Measurements from ENCODE around the gene RNF181. TPM values are rescaled to one million over a fixed set of nuclear protein-coding genes. Genes with fewer than 3 reads are reported as not detected.

Gene RNF181
- total and polyA plus RNA-seq, 2 of the 13 experiments (the other 11 are each of a cell fraction or from before 2014, with no cell fraction given), result 224 to 578 TPM

GRCh38 chr2:85551698-85552678 is 43.6 kb upstream of the RNF181 start (continued):
- TF ChIP-seq AHDC1 (CRISPR knock-in tag; IDR thresholded peaks at IDR 0.05; ENCODE audit: borderline replicate concordance) (no peak), ZNF7 (CRISPR knock-in tag; IDR thresholded peaks at IDR 0.05) (no peak), MYNN (CRISPR knock-in tag; IDR thresholded peaks at IDR 0.05; ENCODE audit: low read depth) (no peak), GFI1 (CRISPR knock-in tag; IDR thresholded peaks at IDR 0.05; ENCODE audit: borderline replicate concordance) (no peak), ZBTB7A (CRISPR knock-in tag; IDR thresholded peaks at IDR 0.05) (no peak), IRF9 (CRISPR knock-in tag; IDR thresholded peaks at IDR 0.05; ENCODE audit: borderline replicate concordance) (0 out of 2 replicates have a peak, but pooled peaks have one; percentile 24), NR2C2 (CRISPR knock-in tag; IDR thresholded peaks at IDR 0.05; ENCODE audit: borderline replicate concordance) (no peak), ZC3H13 (CRISPR knock-in tag; IDR thresholded peaks at IDR 0.05) (no peak; the same call in 1 of the 2 replicates), ZNF296 (CRISPR knock-in tag; conservative IDR thresholded peaks at IDR 0.05) (no peak), ZNF672 (CRISPR knock-in tag; IDR thresholded peaks at IDR 0.05) (no peak), TMF1 (CRISPR knock-in tag; IDR thresholded peaks at IDR 0.05; ENCODE audit: low read depth) (no peak), ZBTB38 (CRISPR knock-in tag; IDR thresholded peaks at IDR 0.05) (no peak), ARNT (IDR thresholded peaks at IDR 0.05) (no peak), ZNF761 (CRISPR knock-in tag; conservative IDR thresholded peaks at IDR 0.05) (no peak), ZC3H4 (CRISPR knock-in tag; IDR thresholded peaks at IDR 0.05; ENCODE audit: borderline replicate concordance) (no peak), ZNF326 (CRISPR knock-in tag; IDR thresholded peaks at IDR 0.05; ENCODE audit: borderline replicate concordance) (no peak)
- TF ChIP-seq, protein P1, sequence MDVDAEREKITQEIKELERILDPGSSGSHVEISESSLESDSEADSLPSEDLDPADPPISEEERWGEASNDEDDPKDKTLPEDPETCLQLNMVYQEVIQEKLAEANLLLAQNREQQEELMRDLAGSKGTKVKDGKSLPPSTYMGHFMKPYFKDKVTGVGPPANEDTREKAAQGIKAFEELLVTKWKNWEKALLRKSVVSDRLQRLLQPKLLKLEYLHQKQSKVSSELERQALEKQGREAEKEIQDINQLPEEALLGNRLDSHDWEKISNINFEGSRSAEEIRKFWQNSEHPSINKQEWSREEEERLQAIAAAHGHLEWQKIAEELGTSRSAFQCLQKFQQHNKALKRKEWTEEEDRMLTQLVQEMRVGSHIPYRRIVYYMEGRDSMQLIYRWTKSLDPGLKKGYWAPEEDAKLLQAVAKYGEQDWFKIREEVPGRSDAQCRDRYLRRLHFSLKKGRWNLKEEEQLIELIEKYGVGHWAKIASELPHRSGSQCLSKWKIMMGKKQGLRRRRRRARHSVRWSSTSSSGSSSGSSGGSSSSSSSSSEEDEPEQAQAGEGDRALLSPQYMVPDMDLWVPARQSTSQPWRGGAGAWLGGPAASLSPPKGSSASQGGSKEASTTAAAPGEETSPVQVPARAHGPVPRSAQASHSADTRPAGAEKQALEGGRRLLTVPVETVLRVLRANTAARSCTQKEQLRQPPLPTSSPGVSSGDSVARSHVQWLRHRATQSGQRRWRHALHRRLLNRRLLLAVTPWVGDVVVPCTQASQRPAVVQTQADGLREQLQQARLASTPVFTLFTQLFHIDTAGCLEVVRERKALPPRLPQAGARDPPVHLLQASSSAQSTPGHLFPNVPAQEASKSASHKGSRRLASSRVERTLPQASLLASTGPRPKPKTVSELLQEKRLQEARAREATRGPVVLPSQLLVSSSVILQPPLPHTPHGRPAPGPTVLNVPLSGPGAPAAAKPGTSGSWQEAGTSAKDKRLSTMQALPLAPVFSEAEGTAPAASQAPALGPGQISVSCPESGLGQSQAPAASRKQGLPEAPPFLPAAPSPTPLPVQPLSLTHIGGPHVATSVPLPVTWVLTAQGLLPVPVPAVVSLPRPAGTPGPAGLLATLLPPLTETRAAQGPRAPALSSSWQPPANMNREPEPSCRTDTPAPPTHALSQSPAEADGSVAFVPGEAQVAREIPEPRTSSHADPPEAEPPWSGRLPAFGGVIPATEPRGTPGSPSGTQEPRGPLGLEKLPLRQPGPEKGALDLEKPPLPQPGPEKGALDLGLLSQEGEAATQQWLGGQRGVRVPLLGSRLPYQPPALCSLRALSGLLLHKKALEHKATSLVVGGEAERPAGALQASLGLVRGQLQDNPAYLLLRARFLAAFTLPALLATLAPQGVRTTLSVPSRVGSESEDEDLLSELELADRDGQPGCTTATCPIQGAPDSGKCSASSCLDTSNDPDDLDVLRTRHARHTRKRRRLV (CRISPR knock-in tag; IDR thresholded peaks at IDR 0.05), result no peak
